NCI-H187 (cell line): Measurements from ENCODE around the gene ETHE1.
"Not testable (repeated sequence)": the region's sequence is repeated elsewhere in the genome, so short reads cannot be mapped to it uniquely, and the experiment has no call there.

Experiments
- DNase-seq, 2 experiments: peaks; one replicate each; lab custom pipeline; 2025; lab: John Stamatoyannopoulos, UW

Gene ETHE1

GRCh38 chr19:43523696-43524095, 3.3 kb downstream of the ETHE1 start:
- DNase-seq, result not testable (repeated sequence)

GRCh38 chr19:43522929-43523328, 4.1 kb downstream of the ETHE1 start:
- no peak for DNase-seq

- DNase-seq, result peak; percentile 31 to 65
Measured at GRCh38 chr19:43519436-43520088, 7.4 kb downstream of the ETHE1 start.

- DNase-seq, result no peak
Measured at GRCh38 chr19:43518051-43518450, 8.9 kb downstream of the ETHE1 start.

- DNase-seq, result not testable (repeated sequence)
Measured at GRCh38 chr19:43512399-43512798, 14.6 kb downstream of the ETHE1 start.

GRCh38 chr19:43511324-43511723, 15.7 kb downstream of the ETHE1 start:
- DNase-seq, result no peak

- DNase-seq, result no peak
Measured at GRCh38 chr19:43510713-43511112, 16.3 kb downstream of the ETHE1 start.

GRCh38 chr19:43507880-43508279, 19.1 kb downstream of the ETHE1 start:
- no peak for DNase-seq

GRCh38 chr19:43506629-43507028, 20.4 kb downstream of the ETHE1 start:
- DNase-seq, result no peak

GRCh38 chr19:43505941-43506340, 21.1 kb downstream of the ETHE1 start:
- DNase-seq, result no peak

GRCh38 chr19:43505186-43505456, 21.9 kb downstream of the ETHE1 start:
- no peak for DNase-seq

GRCh38 chr19:43504426-43505185, 22.4 kb downstream of the ETHE1 start, which contains the start of gene PHLDB3:
Gene PHLDB3, minus strand, starts transcription at chr19:43504746. Its CDS starts 628 bp downstream, at chr19:43504118.
- no peak for DNase-seq

GRCh38 chr19:43503501-43504425, 23.2 kb downstream of the ETHE1 start:
- no peak for DNase-seq

- no peak for DNase-seq
Measured at GRCh38 chr19:43502419-43502976, 24.5 kb downstream of the ETHE1 start.

- no peak for DNase-seq
Measured at GRCh38 chr19:43501661-43502418, 25.2 kb downstream of the ETHE1 start.

GRCh38 chr19:43499042-43499441, 28.0 kb downstream of the ETHE1 start:
- no peak for DNase-seq

- DNase-seq, result no peak
Measured at GRCh38 chr19:43498233-43498842, 28.7 kb downstream of the ETHE1 start.

GRCh38 chr19:43496960-43497359, 30.0 kb downstream of the ETHE1 start:
- DNase-seq, result no peak

- DNase-seq, result no peak
Measured at GRCh38 chr19:43495082-43495481, 31.9 kb downstream of the ETHE1 start.

GRCh38 chr19:43490759-43491158, 36.2 kb downstream of the ETHE1 start:
- no peak for DNase-seq

GRCh38 chr19:43489979-43490599, 36.9 kb downstream of the ETHE1 start:
- DNase-seq, result no peak
